Measurements from ENCODE around the gene SLC35A1. TPM values are rescaled to one million over a fixed set of nuclear protein-coding genes. Genes with fewer than 3 reads are reported as not detected.

Gene SLC35A1
- total and polyA plus RNA-seq, 2 of the 8 experiments (the other 6 are each of a cell fraction or from before 2014, with no cell fraction given): 4.7 to 9.2 TPM

DNA sequence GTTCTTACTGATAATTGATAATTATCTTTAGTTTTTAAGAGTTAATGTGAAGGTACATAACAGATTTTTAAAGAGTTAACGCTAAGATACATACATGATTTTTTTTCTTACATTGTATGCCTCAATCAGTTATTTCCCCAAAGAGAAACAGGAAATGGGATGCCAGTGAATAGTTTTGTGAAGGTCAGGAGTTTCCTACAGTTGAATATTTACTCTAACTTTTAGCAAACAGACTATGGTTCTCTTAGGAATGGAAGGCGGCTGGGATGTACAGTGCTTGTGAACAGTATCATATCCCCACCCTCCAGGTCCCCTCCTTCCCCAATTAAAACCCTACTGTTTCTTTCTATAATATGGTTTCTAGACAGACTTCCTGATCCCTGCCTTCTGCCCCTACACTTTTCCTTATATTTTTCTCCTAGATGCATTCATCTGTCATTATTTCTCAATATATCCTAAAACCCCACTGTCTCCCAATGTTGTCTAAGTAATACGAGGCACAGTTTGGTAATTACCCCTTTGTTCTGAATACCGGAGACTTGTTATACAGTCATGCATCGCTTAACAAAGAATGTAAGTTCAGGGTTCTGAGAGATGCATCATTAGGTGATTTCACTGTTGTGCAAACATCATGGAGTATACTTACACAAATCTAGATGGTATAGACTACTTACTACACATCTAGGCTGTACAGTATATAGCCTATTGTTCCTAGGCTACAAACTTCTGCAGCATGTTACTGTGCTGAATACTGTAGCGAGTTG is 29.2 kb downstream of the SLC35A1 start:
- Histone ChIP-seq H3K23me2 (ENCODE audit: low read depth, low read length) (no peaks in the 10 kb centered on the region), H2BK5ac (ENCODE audit: low read depth, low read length) (no peak overlapping the region), H3K27ac (ENCODE audit: low read depth, low read length) (no peak overlapping the region), H3K18ac (ENCODE audit: extremely low read depth, low read length) (no peak overlapping the region), H3K9me3 (ENCODE audit: insufficient read depth in 2 of 2, low read depth in 1 of 2, low read length in 1 of 2) (no peaks in the 10 kb centered on the region), H3K4me1 (replicated peaks in 1 of 4; ENCODE audit: control insufficient read depth in 3 of 4, insufficient read depth in 4 of 4, low read length in 3 of 4) (no peaks in the 10 kb centered on the region), H4K20me1 (replicated peaks in 1 of 2; ENCODE audit: control insufficient read depth in 1 of 2, insufficient read depth in 2 of 2, low read length in 2 of 2) (peaks cover 0 to 2% of the 10 kb centered on the region in 2 experiments), H2BK15ac (ENCODE audit: low read length) (no peak overlapping the region), H2BK20ac (ENCODE audit: low read length) (no peak overlapping the region), H3K4me2 (ENCODE audit: insufficient read depth in 1 of 2, low read depth in 2 of 2, low read length in 2 of 2) (no peak overlapping the region), H3K79me1 (ENCODE audit: low read depth, low read length) (no peaks in the 10 kb centered on the region), H2BK120ac (replicated peaks; ENCODE audit: low read depth, low read length) (no peak overlapping the region), H4K91ac (replicated peaks; ENCODE audit: insufficient read length, low read length) (no peak overlapping the region), H3K4me3 (ENCODE audit: extremely low read depth in 1 of 4, insufficient read depth in 2 of 4, low read depth in 3 of 4, low read length in 4 of 4) (no peak overlapping the region), H4K5ac (ENCODE audit: insufficient read length, low read depth, low read length) (no peak overlapping the region), H3K79me2 (ENCODE audit: control insufficient read depth in 1 of 2, insufficient read depth in 2 of 2, low read length in 2 of 2) (no peaks in the 10 kb centered on the region), H3K36me3 (ENCODE audit: control insufficient read depth in 2 of 4, insufficient read depth in 4 of 4, low read length in 3 of 4) (no peaks in the 10 kb centered on the region), H2AFZ (ENCODE audit: low read length) (no peak overlapping the region), H3K56ac (replicated peaks; ENCODE audit: insufficient read length, low read depth, low read length) (no peak overlapping the region), H3K23ac (ENCODE audit: insufficient read length) (no peak overlapping the region), H2AK5ac (ENCODE audit: low read depth, low read length) (no peak overlapping the region), H3K27me3 (replicated peaks in 1 of 4; ENCODE audit: control insufficient read depth in 3 of 4, extremely low read depth in 1 of 4, insufficient read depth in 3 of 4, low read length in 3 of 4) (no peaks in the 10 kb centered on the region), H3K4ac (replicated peaks; ENCODE audit: insufficient read length, low read depth, low read length) (no peak overlapping the region), H3K14ac (ENCODE audit: insufficient read length) (no peak overlapping the region), H2BK12ac (ENCODE audit: low read depth, low read length) (no peak overlapping the region), H3K9ac (replicated peaks in 1 of 4; ENCODE audit: extremely low read depth in 1 of 4, low read depth in 3 of 4, low read length in 3 of 4) (no peak overlapping the region), H4K8ac (ENCODE audit: extremely low read depth, insufficient read depth, low read length) (no peak overlapping the region)
- ChIA-PET POLR2A (ENCODE audit: partially characterized antibody) (interaction anchor here (1.7 kb wide), 1 partner anchor 7 kb away, joined by 6 read pairs; no protein-coding TSS in a partner anchor), CTCF (ENCODE audit: partially characterized antibody) (no interaction called here)
- no peak for FAIRE-seq
- WGBS, 2 experiments (ENCODE audit: extremely low coverage in 1 of 2, insufficient coverage in 1 of 2, insufficient read length in 1 of 2, insufficient replicate concordance in 2 of 2, low coverage in 1 of 2, low lambda C conversion rate in 2 of 2, missing lambda C conversion rate in 1 of 2): 96% methylated on average over 6 of the region's 6 CpGs; no CpG with 5 or more reads in 1 of the 2 experiments
- TF ChIP-seq EGR1 (IDR thresholded peaks at IDR 0.05; ENCODE audit: borderline replicate concordance, low read depth, low read length): no peak
- TF ChIP-seq ZNF274 (IDR thresholded peaks at IDR 0.05; ENCODE audit: borderline replicate concordance, extremely low read depth, low read length): no peak
- no peak for TF ChIP-seq TCF12 (IDR thresholded peaks at IDR 0.05; ENCODE audit: low read depth, low read length)
- no peak for TF ChIP-seq KDM4A (IDR thresholded peaks at IDR 0.05; ENCODE audit: low read depth, low read length, severe bottlenecking)
- DNase-seq (ENCODE audit: low read depth in 1 of 2, low spot score in 2 of 2): no peak

All from H1 (cell line).